HG03460 (cell line): ENCODE data around the gene DDX5.

Experiments
- ATAC-seq: cut with Tn5 transposase; IDR thresholded peaks from one replicate; pipeline ENCODE4 v1.9.1; 2021; ENCODE audit not compliant: unreplicated experiment

Gene DDX5

GRCh38 chr17:64448665-64449512 lies 57.2 kb downstream of the DDX5 start, which contains the start of gene MILR1:
TSS of gene MILR1 (plus strand) at chr17:64449115. CDS start at chr17:64449169, 54 bp downstream.
- no peak for ATAC-seq
